Mesendoderm (in vitro differentiated cells): ENCODE measurements around the gene SLC22A16.
A peak's percentile ranks its signal among the peaks of the same experiment; 100 is the strongest.

Experiments used
- DNase-seq: peaks from one replicate; pipeline ENCODE4 v3.0.0; 2013
- H2AK5ac ChIP-seq: 2 replicates; pipeline ENCODE4 v1.6.1; 2013; ENCODE audit warnings: low read length, inconsistent platforms
- H2BK120ac ChIP-seq: 2 replicates; pipeline ENCODE4 v1.6.1; 2013; ENCODE audit warnings: low read depth, mild to moderate bottlenecking, low read length, moderate library complexity, mixed read lengths
- H2BK15ac ChIP-seq: replicated peaks from 2 replicates; pipeline ENCODE4 v1.6.1; 2013; ENCODE audit warnings: low read depth, mild to moderate bottlenecking, moderate library complexity
- H2BK5ac ChIP-seq: 2 replicates; pipeline ENCODE4 v1.6.1; 2013; ENCODE audit warnings: low read length, inconsistent platforms
- H3K18ac ChIP-seq: 2 replicates; pipeline ENCODE4 v1.6.1; 2013; ENCODE audit warnings: mild to moderate bottlenecking, low read length, mixed read lengths
- H3K23ac ChIP-seq: one replicate; pipeline ENCODE4 v1.6.1; 2013; ENCODE audit warnings: low read length
- H3K27ac ChIP-seq: 2 replicates; pipeline ENCODE4 v1.5.1; 2013; ENCODE audit warnings: low read depth, mild to moderate bottlenecking, inconsistent platforms, low read length, moderate library complexity
- H3K27me3 ChIP-seq: 2 replicates; pipeline ENCODE4 v1.6.1; 2013; ENCODE audit warnings: low read length, control low read depth, mild to moderate bottlenecking, inconsistent platforms; ENCODE audit not compliant: insufficient read depth, poor library complexity
- H3K36me3 ChIP-seq: 2 replicates; pipeline ENCODE4 v1.6.1; 2013; ENCODE audit warnings: low read length, inconsistent platforms; ENCODE audit not compliant: control insufficient read depth, insufficient read depth
- H3K4ac ChIP-seq: one replicate; pipeline ENCODE4 v1.6.1; 2013; ENCODE audit warnings: low read depth, mild to moderate bottlenecking, low read length, moderate library complexity
- H3K4me1 ChIP-seq: 2 replicates; pipeline ENCODE4 v1.6.1; 2013; ENCODE audit warnings: low read depth, low read length, inconsistent platforms; ENCODE audit not compliant: control insufficient read depth
- H3K4me2 ChIP-seq: 2 replicates; pipeline ENCODE4 v1.6.1; 2013; ENCODE audit warnings: low read length
- H3K4me3 ChIP-seq: 2 replicates; pipeline ENCODE4 v1.5.1; 2013; ENCODE audit warnings: mild to moderate bottlenecking, low read length
- H3K56ac ChIP-seq: one replicate; pipeline ENCODE4 v1.6.1; 2013; ENCODE audit warnings: low read length
- H3K79me1 ChIP-seq: 2 replicates; pipeline ENCODE4 v1.6.1; 2013; ENCODE audit warnings: low read length, inconsistent platforms
- H3K79me2 ChIP-seq: 2 replicates; pipeline ENCODE4 v1.6.1; 2013; ENCODE audit warnings: mild to moderate bottlenecking, low read length; ENCODE audit not compliant: control insufficient read depth, insufficient read depth
- H3K9ac ChIP-seq: 2 replicates; pipeline ENCODE4 v1.6.1; 2013; ENCODE audit warnings: low read length, inconsistent platforms
- H4K5ac ChIP-seq: one replicate; pipeline ENCODE4 v1.6.1; 2013; ENCODE audit warnings: low read length
- H4K8ac ChIP-seq: one replicate; pipeline ENCODE4 v1.6.1; 2013; ENCODE audit warnings: low read depth, mild to moderate bottlenecking, control low read depth, low read length, moderate library complexity
- WGBS: extraction: QIAGEN DNeasy Blood & Tissue Kit; methylation state at CpG from one replicate; pipeline ENCODE4 v1.1.7; 2013; ENCODE audit warnings: low lambda C conversion rate, missing lambda C conversion rate; ENCODE audit not compliant: insufficient coverage; ENCODE audit errors: extremely low coverage; 5-methylcytosine and 5-hydroxymethylcytosine counted together

Gene SLC22A16

DNA sequence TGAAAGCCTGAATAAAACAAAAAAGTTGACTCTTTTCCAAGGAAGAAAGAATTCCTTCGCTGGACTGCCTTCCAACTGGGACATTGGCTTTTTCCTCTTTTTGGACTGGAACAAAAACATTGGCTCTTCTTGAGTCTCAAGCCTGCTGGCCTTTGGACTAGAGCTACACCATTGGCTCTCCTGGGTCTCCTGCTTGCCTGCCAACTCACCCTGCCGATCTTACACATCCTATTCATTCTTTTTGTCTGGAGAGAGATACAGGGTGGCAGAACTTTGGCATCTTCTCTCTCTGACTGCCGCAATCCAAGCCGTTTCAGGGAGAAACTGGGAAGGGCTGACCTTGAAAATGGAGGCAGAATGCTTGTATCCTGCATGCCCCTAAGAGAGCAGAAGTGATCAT is 81.2 kb downstream of the SLC22A16 start:
- DNase-seq = no peak
- Histone ChIP-seq H3K23ac (no peak overlapping the region), H3K4me3 (no peak overlapping the region), H2BK15ac (no peak overlapping the region), H3K27ac (no peak overlapping the region), H3K9ac (no peak overlapping the region), H3K56ac (no peak overlapping the region), H3K4ac (no peak overlapping the region), H3K4me1 (no peaks in the 10 kb centered on the region), H2BK120ac (no peak overlapping the region), H3K36me3 (no peaks in the 10 kb centered on the region), H3K79me2 (no peaks in the 10 kb centered on the region), H2BK5ac (no peak overlapping the region), H4K5ac (no peak overlapping the region), H3K4me2 (no peak overlapping the region), H3K79me1 (no peaks in the 10 kb centered on the region), H3K18ac (no peak overlapping the region), H4K8ac (no peak overlapping the region), H2AK5ac (no peak overlapping the region), H3K27me3 (no peaks in the 10 kb centered on the region)
- no CpG with 5 or more reads among the region's 4 CpGs for WGBS

DNA sequence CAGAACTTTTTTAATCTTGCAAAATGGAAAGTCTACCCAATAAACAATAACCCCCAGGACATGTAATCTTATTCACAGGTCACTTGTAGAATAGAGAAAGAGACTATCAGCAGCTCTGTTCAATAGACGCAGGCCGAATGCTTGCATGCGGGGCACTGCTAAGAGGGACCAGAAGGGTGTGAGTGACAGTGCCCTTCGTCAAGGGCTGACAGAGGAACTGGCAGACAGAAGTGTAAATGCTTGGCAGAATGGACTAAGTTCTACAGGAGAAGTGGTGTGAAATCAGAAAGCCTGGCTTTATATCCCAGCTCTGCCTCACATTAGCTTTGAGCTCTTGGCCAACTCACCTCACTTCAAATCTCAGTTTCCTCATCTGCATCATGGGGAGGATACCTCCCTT is 82.0 kb downstream of the SLC22A16 start:
- H3K56ac ChIP-seq = no peak overlapping the region
- DNase-seq = no peak
- H3K36me3 ChIP-seq = no peaks in the 10 kb centered on the region
- no CpG with 5 or more reads among the region's 4 CpGs for WGBS
- no peak overlapping the region for H4K5ac ChIP-seq
- no peak overlapping the region for H2BK5ac ChIP-seq
- H2BK120ac ChIP-seq = no peak overlapping the region
- no peak overlapping the region for H4K8ac ChIP-seq
- H2AK5ac ChIP-seq = no peak overlapping the region
- no peak overlapping the region for H2BK15ac ChIP-seq
- no peak overlapping the region for H3K18ac ChIP-seq
- H3K4me3 ChIP-seq = no peak overlapping the region
- no peaks in the 10 kb centered on the region for H3K4me1 ChIP-seq
- no peaks in the 10 kb centered on the region for H3K79me2 ChIP-seq
- H3K79me1 ChIP-seq = no peaks in the 10 kb centered on the region
- no peak overlapping the region for H3K4ac ChIP-seq
- H3K9ac ChIP-seq = no peak overlapping the region
- no peak overlapping the region for H3K4me2 ChIP-seq
- no peak overlapping the region for H3K27ac ChIP-seq
- no peaks in the 10 kb centered on the region for H3K27me3 ChIP-seq
- H3K23ac ChIP-seq = no peak overlapping the region

DNA sequence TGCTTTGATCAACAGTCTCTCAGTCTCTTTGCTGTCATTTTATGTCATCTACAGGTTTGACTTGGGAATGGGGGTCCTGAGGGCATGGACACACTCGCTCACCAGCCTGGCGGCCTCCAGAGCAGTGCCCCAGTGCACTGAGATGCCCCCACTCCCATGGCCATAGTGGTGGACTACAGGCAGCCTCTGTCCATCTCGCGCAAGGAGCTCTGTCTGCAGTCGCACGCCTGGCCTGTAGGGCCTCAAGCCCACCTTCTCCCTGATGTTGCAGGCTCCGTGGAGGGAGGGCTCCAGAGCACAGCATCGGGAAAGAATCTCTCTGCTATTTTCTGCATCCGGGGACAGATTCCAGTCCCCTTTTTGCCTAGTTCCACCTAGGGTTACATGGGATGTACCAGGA is 83.7 kb downstream of the SLC22A16 start:
- Histone ChIP-seq H2BK120ac (no peak overlapping the region), H3K9ac (no peak overlapping the region), H3K4ac (no peak overlapping the region), H3K4me2 (no peak overlapping the region), H3K79me2 (no peaks in the 10 kb centered on the region), H2BK5ac (no peak overlapping the region), H4K5ac (no peak overlapping the region), H3K36me3 (no peaks in the 10 kb centered on the region), H2AK5ac (no peak overlapping the region), H3K4me1 (no peaks in the 10 kb centered on the region), H2BK15ac (no peak overlapping the region), H3K27me3 (no peaks in the 10 kb centered on the region), H4K8ac (no peak overlapping the region), H3K79me1 (no peaks in the 10 kb centered on the region), H3K27ac (no peak overlapping the region), H3K4me3 (no peak overlapping the region), H3K56ac (no peak overlapping the region), H3K18ac (no peak overlapping the region), H3K23ac (no peak overlapping the region)
- peak; percentile 31 for DNase-seq
- no CpG with 5 or more reads among the region's 9 CpGs for WGBS

DNA sequence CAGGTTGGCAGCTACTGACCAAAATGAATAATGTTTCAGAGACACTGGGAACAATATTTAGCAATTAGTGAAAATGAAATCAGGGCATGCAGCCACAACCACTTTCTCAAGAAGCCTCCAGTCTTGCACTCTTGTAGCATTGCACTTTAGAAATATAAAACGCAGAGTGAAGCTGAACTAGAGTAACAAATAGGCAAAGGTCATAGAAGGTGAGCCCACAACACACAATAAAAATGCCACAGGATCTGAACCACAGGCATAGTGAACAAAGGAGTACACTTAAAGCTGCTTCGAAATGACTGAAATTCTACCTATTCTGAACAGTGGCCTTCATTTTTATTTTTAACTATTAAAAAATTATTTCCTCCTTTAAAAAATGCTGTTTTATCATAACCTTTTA is 86.0 kb downstream of the SLC22A16 start:
- Histone ChIP-seq H3K4me3 (no peak overlapping the region), H3K4me1 (no peaks in the 10 kb centered on the region), H3K4ac (no peak overlapping the region), H2BK5ac (no peak overlapping the region), H4K8ac (no peak overlapping the region), H3K4me2 (no peak overlapping the region), H3K9ac (no peak overlapping the region), H4K5ac (no peak overlapping the region), H3K79me1 (no peaks in the 10 kb centered on the region), H2BK120ac (no peak overlapping the region), H3K27ac (no peak overlapping the region), H3K18ac (no peak overlapping the region), H3K56ac (no peak overlapping the region), H2BK15ac (no peak overlapping the region), H3K79me2 (no peaks in the 10 kb centered on the region), H2AK5ac (no peak overlapping the region), H3K27me3 (no peaks in the 10 kb centered on the region), H3K36me3 (no peaks in the 10 kb centered on the region), H3K23ac (no peak overlapping the region)
- no CpG with 5 or more reads among the region's 2 CpGs for WGBS
- DNase-seq = no peak

DNA sequence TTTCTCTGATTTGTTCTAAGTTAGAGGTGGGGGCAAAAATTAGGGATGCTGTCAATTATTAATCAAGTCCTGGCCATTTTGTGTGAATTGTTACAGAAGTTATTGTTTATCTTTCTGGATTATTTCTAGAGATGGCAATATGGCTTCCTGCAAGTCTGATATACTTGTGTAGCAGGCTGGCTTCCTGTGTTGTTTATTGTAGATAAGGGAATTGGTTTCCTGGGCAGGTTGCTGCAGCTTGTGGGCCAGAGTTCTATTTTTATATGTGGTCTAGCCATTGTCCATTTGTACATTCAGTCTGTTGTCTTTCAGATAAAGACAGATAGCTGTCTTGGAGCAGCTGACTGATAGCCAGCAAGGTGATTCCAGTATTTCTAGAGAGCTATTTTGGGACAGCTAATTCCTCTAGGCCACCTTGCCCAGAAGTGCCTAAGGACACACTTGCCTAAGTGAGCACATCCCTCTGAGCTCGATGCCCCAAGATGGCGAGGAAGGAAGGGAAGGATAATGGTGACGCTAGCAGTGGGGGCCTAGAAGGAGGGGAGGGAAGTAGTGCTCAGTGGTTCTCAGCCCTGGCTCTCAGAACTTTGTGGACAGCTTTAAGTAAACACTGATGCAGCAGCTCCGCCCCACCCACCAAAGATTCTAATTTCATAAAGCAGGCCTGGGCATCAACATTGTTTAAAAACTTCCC is 86.6 kb downstream of the SLC22A16 start:
- no peaks in the 10 kb centered on the region for H3K79me2 ChIP-seq
- no peak overlapping the region for H4K8ac ChIP-seq
- H3K27ac ChIP-seq = no peak overlapping the region
- no peaks in the 10 kb centered on the region for H3K4me1 ChIP-seq
- H3K4me2 ChIP-seq = no peak overlapping the region
- no peaks in the 10 kb centered on the region for H3K36me3 ChIP-seq
- H2BK15ac ChIP-seq = no peak overlapping the region
- no CpG with 5 or more reads among the region's 4 CpGs for WGBS
- H4K5ac ChIP-seq = no peak overlapping the region
- no peaks in the 10 kb centered on the region for H3K27me3 ChIP-seq
- no peak overlapping the region for H3K9ac ChIP-seq
- H3K4ac ChIP-seq = peak overlapping the region; percentile 2
- no peak overlapping the region for H2AK5ac ChIP-seq
- no peak overlapping the region for H2BK5ac ChIP-seq
- no peak overlapping the region for H3K23ac ChIP-seq
- DNase-seq = no peak
- H3K79me1 ChIP-seq = no peaks in the 10 kb centered on the region
- H3K4me3 ChIP-seq = no peak overlapping the region
- H3K56ac ChIP-seq = no peak overlapping the region
- no peak overlapping the region for H2BK120ac ChIP-seq
- no peak overlapping the region for H3K18ac ChIP-seq

DNA sequence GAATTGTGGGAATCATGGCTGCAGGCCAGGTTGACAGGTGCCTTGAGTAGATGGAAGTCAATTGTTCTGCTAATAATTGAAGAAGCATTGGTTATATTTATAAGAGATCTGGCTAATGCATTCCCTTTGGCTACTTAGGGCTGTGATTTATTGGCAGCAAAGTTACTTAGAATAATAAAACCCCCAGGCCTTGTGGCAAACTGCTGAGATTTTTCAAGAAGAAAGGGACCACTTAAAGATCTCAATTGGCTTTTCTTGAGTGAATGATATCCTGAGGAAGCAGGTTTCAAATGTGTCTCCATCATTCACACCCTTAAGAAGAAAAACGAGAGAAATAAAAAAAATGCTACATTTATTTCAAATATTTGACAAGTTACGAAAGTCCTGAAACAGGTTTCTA is 88.4 kb downstream of the SLC22A16 start:
- no CpG with 5 or more reads among the region's 2 CpGs for WGBS
- Histone ChIP-seq H3K4me2 (no peak overlapping the region), H2BK15ac (no peak overlapping the region), H2BK5ac (no peak overlapping the region), H3K56ac (no peak overlapping the region), H3K9ac (no peak overlapping the region), H2BK120ac (no peak overlapping the region), H3K79me2 (no peaks in the 10 kb centered on the region), H3K18ac (no peak overlapping the region), H3K27me3 (no peaks in the 10 kb centered on the region), H4K8ac (no peak overlapping the region), H3K23ac (no peak overlapping the region), H4K5ac (no peak overlapping the region), H3K4ac (no peak overlapping the region), H3K79me1 (no peaks in the 10 kb centered on the region), H2AK5ac (no peak overlapping the region), H3K4me3 (no peak overlapping the region), H3K27ac (no peak overlapping the region), H3K4me1 (no peaks in the 10 kb centered on the region), H3K36me3 (no peaks in the 10 kb centered on the region)
- DNase-seq = no peak
